ENCODE measurements around the gene ARSA.
"Not testable (repeated sequence)": the region's sequence is repeated elsewhere in the genome, so short reads cannot be mapped to it uniquely, and the experiment has no call there.

Gene ARSA

DNA sequence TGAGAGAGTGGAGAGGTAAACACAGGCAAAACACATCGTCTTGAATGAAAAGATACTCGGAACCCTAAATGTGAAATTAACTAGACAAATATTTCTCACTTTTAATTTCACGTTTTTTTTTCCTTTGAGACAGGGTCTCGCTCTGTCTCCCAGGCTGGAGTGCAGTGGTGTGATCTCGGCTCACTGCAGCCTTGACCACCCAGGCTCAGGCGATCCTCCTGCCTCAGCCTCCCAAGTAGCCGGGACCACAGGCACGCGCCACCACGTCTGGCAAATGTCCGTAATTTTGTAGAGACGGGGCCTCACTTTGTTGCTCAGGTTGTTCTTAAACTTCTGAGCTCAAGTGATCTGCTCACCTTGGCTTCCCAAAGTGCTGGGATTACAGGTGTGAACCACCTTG is 37.3 kb upstream of the ARSA start:
- Mint-ChIP-seq H3K36me3 (no peaks in the 10 kb centered on the region), H3K9me3 (no peaks in the 10 kb centered on the region), H3K4me3 (no peak overlapping the region), H3K27me3 (peaks cover 6% of the 10 kb centered on the region), H3K27ac (no peak overlapping the region), H3K4me1 (no peaks in the 10 kb centered on the region)

DNA sequence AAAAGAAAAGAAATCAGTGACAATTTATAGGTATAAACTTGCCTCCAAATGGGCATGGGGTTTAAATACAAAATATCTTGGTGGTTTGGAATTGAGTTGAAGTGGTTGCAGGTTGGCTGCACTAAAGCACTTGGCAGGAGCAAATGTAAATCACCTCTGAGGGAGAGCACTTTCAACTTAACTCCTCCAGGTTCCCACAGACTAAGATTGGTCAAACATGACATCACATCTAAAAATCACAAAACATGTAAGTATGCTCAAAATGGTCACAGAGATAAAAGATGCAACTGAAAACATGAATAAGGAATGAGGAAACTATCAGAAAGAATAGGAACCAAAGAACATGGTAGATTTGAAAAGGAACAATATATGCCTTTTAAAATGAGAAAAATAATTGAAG is 32.4 kb upstream of the ARSA start:
- H3K4me1 Mint-ChIP-seq = no peaks in the 10 kb centered on the region
- no peak overlapping the region for H3K4me3 Mint-ChIP-seq
- H3K36me3 Mint-ChIP-seq = no peaks in the 10 kb centered on the region
- peaks cover 9% of the 10 kb centered on the region for H3K27me3 Mint-ChIP-seq
- H3K9me3 Mint-ChIP-seq = no peaks in the 10 kb centered on the region
- H3K27ac Mint-ChIP-seq = no peak overlapping the region

DNA sequence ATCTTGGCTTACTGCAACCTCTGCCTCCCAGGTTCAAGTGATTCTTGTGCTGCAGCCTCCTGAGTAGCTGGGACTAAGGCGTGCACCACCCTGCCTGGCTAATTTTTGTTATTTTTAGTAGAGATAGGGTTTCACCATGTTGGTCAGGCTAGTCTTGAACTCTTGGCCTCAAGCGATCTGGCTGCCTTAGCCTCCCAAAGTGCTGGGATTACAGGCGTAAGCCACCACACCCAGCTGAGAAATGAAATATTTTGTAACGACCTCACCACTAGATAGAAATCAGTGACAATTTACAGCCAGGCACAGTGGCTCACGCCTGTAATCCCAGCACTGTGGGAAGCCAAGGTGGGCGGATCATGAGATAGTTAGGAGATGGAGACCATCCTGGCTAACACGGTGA is 31.8 kb upstream of the ARSA start:
- not testable (repeated sequence) for H3K36me3 Mint-ChIP-seq, H3K4me1 Mint-ChIP-seq, H3K9me3 Mint-ChIP-seq, H3K27me3 Mint-ChIP-seq, H3K4me3 Mint-ChIP-seq, H3K27ac Mint-ChIP-seq

DNA sequence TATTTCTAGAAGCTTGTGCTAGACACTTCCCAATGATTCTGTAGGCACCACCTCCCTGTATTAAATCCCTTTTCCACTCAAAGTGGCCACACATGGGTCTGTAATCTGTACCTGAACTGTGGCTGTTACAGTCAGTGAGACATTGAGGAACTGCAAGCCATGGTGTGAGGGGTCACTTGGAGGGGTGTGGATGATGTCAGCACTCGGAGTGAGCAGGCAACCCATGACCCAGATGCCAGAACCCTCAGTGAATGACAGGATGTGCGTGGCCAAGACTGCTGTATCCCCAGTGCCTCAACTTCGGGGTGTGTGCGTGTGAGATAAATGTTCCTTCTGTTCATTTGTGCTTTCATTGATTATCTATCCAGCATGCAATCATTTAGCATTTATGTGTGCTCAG is 30.0 kb upstream of the ARSA start:
- H3K27ac Mint-ChIP-seq = no peak overlapping the region
- no peaks in the 10 kb centered on the region for H3K4me1 Mint-ChIP-seq
- H3K4me3 Mint-ChIP-seq = no peak overlapping the region
- H3K9me3 Mint-ChIP-seq = no peaks in the 10 kb centered on the region
- H3K36me3 Mint-ChIP-seq = no peaks in the 10 kb centered on the region
- peaks cover 9% of the 10 kb centered on the region for H3K27me3 Mint-ChIP-seq

DNA sequence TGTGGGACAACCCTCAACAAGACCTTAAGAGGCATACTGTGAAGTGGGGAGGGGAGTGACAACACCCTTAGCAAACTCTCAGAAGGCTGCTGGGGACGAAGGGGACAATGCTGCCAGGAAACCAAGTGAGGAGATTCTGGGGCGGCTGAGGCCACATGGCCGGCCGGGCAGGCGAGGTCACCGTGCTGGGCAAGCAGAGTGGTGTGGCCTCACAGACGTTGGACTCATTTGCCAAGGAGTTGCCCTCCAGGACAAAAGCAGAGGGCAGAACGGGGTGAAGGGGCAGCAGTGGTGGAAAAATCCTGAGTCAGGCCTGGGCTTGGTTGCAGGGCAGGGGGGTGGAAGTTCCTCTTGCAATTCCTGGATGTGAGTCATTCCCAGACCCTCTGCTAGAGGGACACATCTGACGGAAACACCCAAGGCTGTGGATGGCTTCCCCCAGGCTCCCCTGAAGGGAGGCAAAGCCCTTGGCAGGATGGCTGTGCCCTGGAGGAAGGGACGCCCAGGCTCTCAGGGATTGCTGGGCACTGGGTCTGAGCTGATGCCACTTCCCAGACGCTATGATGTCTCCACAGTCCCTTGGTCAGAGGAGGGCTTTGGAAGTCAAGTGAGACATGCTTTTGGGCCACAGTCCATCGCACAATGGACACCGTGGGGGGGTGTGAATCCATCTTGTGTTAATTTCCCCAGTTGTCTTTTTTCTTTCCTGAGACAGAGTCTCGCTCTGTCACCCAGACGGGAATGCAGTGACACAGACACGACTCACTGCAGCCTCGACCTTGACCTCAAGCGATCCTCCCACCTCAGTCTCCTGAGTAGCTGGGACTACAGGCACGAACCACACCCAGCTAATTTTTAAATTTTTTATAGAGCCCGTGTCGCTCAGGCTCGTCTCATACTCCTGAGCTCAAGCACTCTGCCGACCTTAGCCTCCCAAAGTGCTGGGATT is 28.4 kb upstream of the ARSA start:
- Mint-ChIP-seq H3K36me3 (no peaks in the 10 kb centered on the region), H3K9me3 (no peaks in the 10 kb centered on the region), H3K27me3 (peaks cover 9% of the 10 kb centered on the region), H3K4me1 (no peaks in the 10 kb centered on the region), H3K27ac (no peak overlapping the region), H3K4me3 (no peak overlapping the region)

DNA sequence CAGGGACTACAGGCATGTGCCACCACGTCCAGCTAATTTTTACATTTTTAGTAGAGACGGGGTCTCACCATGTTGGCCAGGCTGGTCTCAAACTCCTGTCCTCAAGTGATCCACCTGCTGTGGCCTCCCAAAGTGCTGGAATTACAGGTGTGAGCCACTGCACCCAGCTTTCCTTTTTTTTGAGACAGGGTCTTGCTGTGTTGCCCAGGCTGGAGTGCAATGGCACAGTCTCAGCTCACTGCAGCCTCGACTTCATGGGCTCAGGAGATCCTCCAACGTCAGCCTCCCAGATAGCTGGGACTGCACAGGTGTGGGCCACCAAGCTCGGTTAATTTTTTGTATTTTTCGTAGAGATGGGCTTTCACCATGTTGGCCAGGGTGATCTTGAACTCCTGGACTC is 26.7 kb upstream of the ARSA start:
- H3K27ac Mint-ChIP-seq, H3K9me3 Mint-ChIP-seq, H3K4me3 Mint-ChIP-seq, H3K27me3 Mint-ChIP-seq, H3K36me3 Mint-ChIP-seq, H3K4me1 Mint-ChIP-seq: not testable (repeated sequence)

DNA sequence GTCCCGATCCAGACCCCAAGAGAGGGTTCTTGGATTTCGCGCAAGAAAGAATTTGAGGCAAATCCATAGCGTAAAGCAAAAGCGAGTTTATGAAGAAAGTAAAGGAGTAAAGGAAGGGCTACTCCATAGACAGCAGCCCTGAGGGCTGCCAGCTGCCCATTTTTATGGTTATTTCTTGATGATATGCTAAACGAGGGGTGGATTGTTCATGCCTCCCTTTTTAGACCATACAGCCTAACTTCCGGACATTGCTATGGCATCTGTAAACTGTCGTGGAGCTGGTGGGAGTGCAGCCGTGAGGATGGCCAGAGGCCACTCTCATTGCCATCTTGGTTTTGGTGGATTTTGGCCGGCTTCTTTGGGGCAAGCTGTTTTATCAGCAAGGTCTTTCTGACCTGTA is 25.3 kb upstream of the ARSA start:
- H3K9me3 Mint-ChIP-seq = no peaks in the 10 kb centered on the region
- no peaks in the 10 kb centered on the region for H3K4me1 Mint-ChIP-seq
- H3K4me3 Mint-ChIP-seq = no peak overlapping the region
- peaks cover 2% of the 10 kb centered on the region for H3K27me3 Mint-ChIP-seq
- H3K27ac Mint-ChIP-seq = no peak overlapping the region
- H3K36me3 Mint-ChIP-seq = peaks cover 2% of the 10 kb centered on the region

DNA sequence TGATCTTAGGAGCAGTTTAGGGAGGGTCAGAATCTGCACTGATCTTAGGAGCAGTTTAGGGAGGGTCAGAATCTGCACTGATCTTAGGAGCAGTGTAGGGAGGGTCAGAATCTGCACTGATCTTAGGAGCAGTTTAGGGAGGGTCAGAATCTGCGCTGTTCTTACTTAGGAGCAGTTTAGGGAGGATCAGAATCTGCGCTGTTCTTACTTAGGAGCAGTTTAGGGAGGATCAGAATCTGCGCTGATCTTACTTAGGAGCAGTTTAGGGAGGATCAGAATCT is 15.8 kb upstream of the ARSA start:
- peaks cover 11% of the 10 kb centered on the region for H3K27me3 Mint-ChIP-seq
- not testable (repeated sequence) for H3K4me1 Mint-ChIP-seq, H3K4me3 Mint-ChIP-seq, H3K36me3 Mint-ChIP-seq, H3K27ac Mint-ChIP-seq, H3K9me3 Mint-ChIP-seq

DNA sequence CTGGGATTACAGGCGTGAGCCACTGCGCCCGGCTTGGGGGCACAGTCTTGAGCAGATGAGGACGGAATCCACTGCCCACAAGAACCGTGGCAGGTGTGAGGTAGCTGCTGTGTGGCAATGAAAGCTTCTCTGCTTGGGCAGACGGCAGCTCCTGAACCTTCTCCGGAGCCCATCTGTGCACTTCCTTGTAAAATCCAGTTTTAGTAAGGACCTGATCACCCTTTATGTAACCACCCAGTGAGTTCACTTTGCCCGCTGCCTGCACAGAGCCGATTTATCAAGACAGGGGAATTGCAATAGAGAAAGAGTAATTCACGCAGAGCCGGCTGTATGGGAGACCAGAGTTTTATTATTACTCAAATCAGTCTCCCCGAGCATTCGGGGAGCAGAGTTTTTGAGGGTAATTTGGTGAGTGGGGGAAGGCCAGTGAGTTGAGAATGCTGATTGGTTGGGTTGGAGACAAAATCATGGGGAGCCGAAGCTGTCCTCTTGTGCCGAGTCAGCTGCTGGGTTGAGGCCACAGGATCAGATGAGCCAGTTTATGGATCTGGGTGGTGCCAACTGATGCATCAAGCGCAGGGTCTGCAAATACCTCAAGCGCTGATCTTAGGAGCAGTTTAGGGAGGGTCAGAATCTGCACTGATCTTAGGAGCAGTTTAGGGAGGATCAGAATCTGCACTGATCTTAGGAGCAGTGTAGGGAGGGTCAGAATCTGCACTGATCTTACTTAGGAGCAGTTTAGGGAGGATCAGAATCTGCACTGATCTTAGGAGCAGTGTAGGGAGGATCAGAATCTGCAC is 15.3 kb upstream of the ARSA start:
- not testable (repeated sequence) for H3K4me1 Mint-ChIP-seq, H3K36me3 Mint-ChIP-seq, H3K4me3 Mint-ChIP-seq, H3K9me3 Mint-ChIP-seq, H3K27ac Mint-ChIP-seq
- H3K27me3 Mint-ChIP-seq = peaks cover 11% of the 10 kb centered on the region

DNA sequence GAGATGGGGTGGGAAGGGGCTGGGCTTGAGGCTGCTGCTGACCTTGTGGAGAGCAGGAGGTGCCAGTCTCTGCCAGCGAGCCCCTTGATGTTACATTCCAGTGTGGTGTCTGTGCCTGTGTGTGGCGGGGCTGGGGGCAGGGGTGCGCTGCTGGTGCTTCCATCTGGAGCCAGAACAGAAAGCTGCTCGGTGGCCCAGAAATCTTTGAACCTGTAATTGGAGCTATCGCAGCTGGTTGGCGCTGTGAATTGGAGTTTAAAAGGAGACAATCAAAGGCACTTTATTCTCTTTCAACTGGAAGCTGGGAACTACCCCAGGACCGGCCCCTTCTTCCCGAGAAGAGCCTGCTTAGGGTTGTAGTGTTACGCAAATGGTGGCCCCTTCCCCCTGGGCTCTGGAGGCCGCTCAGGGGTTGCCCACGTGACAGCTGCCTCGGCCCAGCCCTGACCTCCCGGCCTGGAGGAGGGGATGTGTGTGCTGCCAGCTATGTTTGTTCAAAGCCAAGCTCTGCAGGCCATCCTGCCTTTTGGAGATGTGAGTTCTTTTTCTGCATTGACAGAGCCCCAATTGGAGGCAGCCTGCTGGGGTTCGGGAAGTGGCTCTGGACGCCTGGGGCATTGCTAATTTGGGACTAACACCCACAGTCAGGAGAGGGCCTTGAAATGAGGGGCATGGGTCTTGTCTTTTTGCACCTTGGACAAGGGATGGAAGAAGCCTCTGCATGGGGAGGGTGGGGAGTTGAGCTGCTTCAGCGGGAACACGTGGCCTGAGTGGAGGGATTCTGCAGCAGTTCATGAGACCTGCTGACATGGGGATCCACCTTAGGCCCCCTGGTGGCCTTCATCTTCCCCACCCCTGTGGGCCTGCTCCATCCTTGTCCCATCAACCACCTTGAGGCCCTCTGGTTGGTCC is 14.0 kb upstream of the ARSA start:
- peaks cover 11% of the 10 kb centered on the region for H3K27me3 Mint-ChIP-seq
- no peaks in the 10 kb centered on the region for H3K9me3 Mint-ChIP-seq
- no peaks in the 10 kb centered on the region for H3K4me1 Mint-ChIP-seq
- H3K27ac Mint-ChIP-seq = no peak overlapping the region
- no peak overlapping the region for H3K4me3 Mint-ChIP-seq
- H3K36me3 Mint-ChIP-seq = no peaks in the 10 kb centered on the region

DNA sequence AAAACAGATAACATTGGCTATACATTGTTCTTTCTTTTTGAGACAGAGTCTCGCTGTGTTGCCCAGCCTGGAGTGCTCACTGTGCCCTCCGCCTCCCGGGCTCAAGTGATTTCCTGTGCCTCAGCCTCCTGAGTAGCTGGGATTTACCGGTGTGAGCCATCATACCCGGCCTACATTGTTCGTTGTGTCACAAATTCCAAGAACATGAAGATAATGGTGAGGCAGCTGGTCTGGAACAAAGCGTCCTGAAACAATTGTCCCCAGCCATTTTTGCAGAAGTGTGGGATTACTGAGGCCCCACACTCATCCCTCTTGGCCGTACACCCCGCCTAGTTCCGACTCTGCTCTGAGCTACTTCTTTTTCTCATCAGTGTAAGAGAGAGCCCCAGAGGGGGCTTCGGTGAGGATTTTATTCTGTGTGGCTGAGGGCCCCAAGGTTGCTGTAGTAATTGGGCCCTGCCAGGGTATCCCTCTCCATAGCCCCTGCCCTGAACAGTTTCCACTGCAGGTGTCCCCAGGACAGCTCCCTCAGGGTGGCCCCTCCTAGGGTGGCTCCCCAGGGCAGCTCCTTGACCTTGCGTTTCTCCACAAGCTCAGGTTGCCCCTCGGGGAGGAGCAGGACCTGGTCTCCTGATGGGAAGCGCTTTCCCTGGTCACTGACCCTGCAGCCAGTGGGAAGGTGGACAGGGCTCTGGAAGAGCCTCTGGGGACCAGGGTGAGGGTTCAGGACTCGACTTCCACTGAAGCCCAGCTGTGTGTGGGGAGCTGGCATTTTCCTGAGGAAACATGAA is 13.1 kb upstream of the ARSA start:
- H3K36me3 Mint-ChIP-seq = no peaks in the 10 kb centered on the region
- no peaks in the 10 kb centered on the region for H3K9me3 Mint-ChIP-seq
- peaks cover 7% of the 10 kb centered on the region for H3K27me3 Mint-ChIP-seq
- H3K27ac Mint-ChIP-seq = no peak overlapping the region
- H3K4me3 Mint-ChIP-seq = no peak overlapping the region
- H3K4me1 Mint-ChIP-seq = no peaks in the 10 kb centered on the region

DNA sequence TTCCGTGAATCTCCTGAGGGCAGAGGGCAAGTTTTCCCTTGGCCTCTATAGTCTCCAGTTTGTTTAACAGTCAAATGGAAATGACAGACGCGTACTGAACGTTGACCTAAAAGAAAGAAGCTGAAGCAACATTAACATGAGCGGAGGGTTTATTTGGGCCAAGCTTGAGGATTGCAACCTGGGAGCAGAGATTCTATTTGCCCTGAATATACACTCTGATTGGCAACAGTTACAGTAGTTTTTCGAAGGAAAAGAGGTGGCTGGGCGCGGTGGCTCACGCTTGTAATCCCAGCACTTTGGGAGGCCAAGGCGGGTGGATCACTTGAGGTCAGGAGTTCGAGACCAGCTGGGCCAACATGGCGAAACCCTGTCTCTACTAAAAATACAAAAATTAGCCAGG is 12.3 kb upstream of the ARSA start:
- not testable (repeated sequence) for H3K4me3 Mint-ChIP-seq, H3K4me1 Mint-ChIP-seq, H3K9me3 Mint-ChIP-seq, H3K27me3 Mint-ChIP-seq, H3K27ac Mint-ChIP-seq, H3K36me3 Mint-ChIP-seq

DNA sequence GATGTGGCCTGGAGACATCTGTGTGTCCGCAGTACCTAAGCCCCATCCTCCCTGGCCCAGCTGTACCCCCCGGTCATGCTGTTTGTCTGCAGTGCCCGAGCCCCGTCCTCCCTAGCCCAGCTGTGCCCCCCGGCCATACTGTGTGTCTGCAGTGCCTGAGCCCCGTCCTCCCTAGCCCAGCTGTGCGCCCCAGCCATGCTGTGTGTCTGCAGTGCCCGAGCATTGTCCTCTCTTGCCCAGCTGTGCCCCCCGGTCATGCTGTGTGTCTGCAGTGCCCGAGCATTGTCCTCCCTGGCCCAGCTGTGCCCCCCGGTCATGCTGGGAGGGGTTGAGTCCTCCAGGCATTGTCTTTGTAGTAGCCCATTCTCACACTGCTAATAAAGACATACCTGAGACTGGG is 7.6 kb upstream of the ARSA start:
- no peak overlapping the region for H3K27ac Mint-ChIP-seq
- H3K4me1 Mint-ChIP-seq = no peaks in the 10 kb centered on the region
- H3K27me3 Mint-ChIP-seq = no peaks in the 10 kb centered on the region
- H3K4me3 Mint-ChIP-seq = no peak overlapping the region
- H3K9me3 Mint-ChIP-seq = no peaks in the 10 kb centered on the region
- no peaks in the 10 kb centered on the region for H3K36me3 Mint-ChIP-seq

DNA sequence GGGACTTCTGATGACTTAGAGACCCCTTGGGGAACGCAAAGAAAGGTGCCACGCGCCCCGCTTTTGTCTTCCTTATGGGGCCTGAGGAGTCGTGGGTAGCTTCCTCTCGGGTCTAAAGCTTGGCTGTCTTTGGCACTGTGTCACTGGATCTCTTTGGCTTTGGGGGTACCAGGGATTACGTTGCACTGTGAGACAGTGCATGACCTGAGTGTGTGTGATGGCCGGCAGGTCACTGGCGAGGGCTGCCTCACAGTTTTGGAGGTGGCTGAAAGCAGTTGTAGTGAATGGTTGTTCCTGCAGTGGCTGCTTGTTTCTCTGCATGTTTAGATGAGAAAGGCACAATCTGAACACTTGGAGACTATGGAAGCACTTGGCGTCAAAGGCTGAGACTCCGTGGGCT is 5.8 kb upstream of the ARSA start:
- H3K4me3 Mint-ChIP-seq = no peak overlapping the region
- H3K36me3 Mint-ChIP-seq = no peaks in the 10 kb centered on the region
- H3K9me3 Mint-ChIP-seq = no peaks in the 10 kb centered on the region
- no peak overlapping the region for H3K27ac Mint-ChIP-seq
- H3K4me1 Mint-ChIP-seq = peaks cover 15% of the 10 kb centered on the region
- no peaks in the 10 kb centered on the region for H3K27me3 Mint-ChIP-seq

DNA sequence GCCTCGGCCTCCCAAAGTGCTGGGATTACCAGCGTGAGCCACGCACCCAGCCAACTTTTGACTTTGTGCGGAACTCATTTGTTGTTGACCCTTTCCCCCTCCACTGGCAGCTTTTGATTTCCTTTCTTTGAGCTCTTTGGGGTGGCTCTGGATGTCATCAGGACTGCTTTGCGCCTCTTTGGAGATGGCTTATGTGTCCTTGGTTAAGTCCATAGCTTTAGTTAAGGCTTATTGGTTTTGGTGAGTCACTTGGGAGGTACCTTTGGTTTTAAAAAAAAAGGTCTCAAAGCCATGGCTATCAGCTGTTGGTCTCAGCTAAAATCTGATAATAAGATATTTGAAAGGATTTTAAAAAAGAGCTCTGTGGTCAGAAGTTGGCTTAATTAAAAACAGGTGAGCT is 5.1 kb upstream of the ARSA start:
- peaks cover 21% of the 10 kb centered on the region for H3K4me1 Mint-ChIP-seq
- no peaks in the 10 kb centered on the region for H3K9me3 Mint-ChIP-seq
- H3K4me3 Mint-ChIP-seq = no peak overlapping the region
- H3K36me3 Mint-ChIP-seq = no peaks in the 10 kb centered on the region
- H3K27me3 Mint-ChIP-seq = no peaks in the 10 kb centered on the region
- no peak overlapping the region for H3K27ac Mint-ChIP-seq
